Tibial nerve (tissue), 4 donors: ENCODE results near the gene ZNF385C. TPM values are rescaled to one million over a fixed set of nuclear protein-coding genes. Genes with fewer than 3 reads are reported as not detected.

Experiments
- DNase-seq, 2 donors: peaks; one replicate each; pipeline ENCODE4 v3.0.0-alpha.2; 2019; ENCODE audit warnings: low spot score in 2 of 2
- H3K27ac ChIP-seq, 4 donors: fragments of 200-600 bp; sonication (generic) in 3 of 4; one replicate each; pipeline ENCODE4 v1.5.1; 2017 to 2019; ENCODE audit warnings: mild to moderate bottlenecking in 1 of 4
- H3K27me3 ChIP-seq, 2 donors: fragments of 200-600 bp; sonication (generic) in 1 of 2; one replicate each; pipeline versions ENCODE4 v1.5.1 to v1.6.0; 2017 to 2019
- H3K36me3 ChIP-seq, 3 donors: fragments of 200-600 bp; sonication (generic); one replicate each; pipeline ENCODE4 v1.5.1; 2018 to 2019
- H3K4me1 ChIP-seq, 4 donors: fragments of 200-600 bp; sonication (generic) in 3 of 4; one replicate each; pipeline ENCODE4 v1.5.1; 2017 to 2019
- H3K4me3 ChIP-seq, 4 donors: fragments of 200-600 bp; sonication (generic) in 3 of 4; one replicate each; pipeline ENCODE4 v1.5.1; 2017 to 2019; ENCODE audit warnings: mild to moderate bottlenecking in 1 of 4, moderate library complexity in 1 of 4
- H3K9me3 ChIP-seq, 4 donors: fragments of 200-600 bp; sonication (generic) in 3 of 4; one replicate each; pipeline ENCODE4 v1.5.1; 2017 to 2019
- EP300 ChIP-seq, 2 donors: sonication (generic); formaldehyde crosslinking; IDR thresholded peaks; one replicate each; pipeline ENCODE4 v1.6.1; 2017; ENCODE audit warnings: antibody characterized with exemption in 2 of 2, mild to moderate bottlenecking in 1 of 2
- POLR2A ChIP-seq, 2 donors: fragments of 450-650 bp; IDR thresholded peaks; one replicate each; pipeline ENCODE4 v1.6.1; 2017; ENCODE audit warnings: antibody characterized with exemption in 2 of 2, mild to moderate bottlenecking in 2 of 2, moderate library complexity in 2 of 2
- WGBS, 2 donors: methylation state at CpG; one replicate each; pipeline ENCODE4 v1.1.5; 2018; 5-methylcytosine and 5-hydroxymethylcytosine counted together
- total RNA-seq, 4 donors: library from RNA; depleted of rRNA; stranded (reverse); fragments of >200 nt; gene quantifications; one replicate each; pipeline ENCODE4 v1.1.0, GENCODE V29; 2016
- TF ChIP-seq, protein P1 (sequence below), 5 experiments: fragments of 200-600 bp in 3 of 5; fragments of 450-650 bp in 2 of 5; sonication (generic) in 3 of 5; IDR thresholded peaks; one replicate each; pipeline ENCODE4 v1.5.1; 2016 to 2019; ENCODE audit warnings: antibody characterized with exemption in 5 of 5, mild to moderate bottlenecking in 3 of 5, moderate library complexity in 2 of 5

ZNF385C gene
- total RNA-seq, 4 donors from 2014 or later: 0.20 to 1.5 TPM; not detected in 2

DNA sequence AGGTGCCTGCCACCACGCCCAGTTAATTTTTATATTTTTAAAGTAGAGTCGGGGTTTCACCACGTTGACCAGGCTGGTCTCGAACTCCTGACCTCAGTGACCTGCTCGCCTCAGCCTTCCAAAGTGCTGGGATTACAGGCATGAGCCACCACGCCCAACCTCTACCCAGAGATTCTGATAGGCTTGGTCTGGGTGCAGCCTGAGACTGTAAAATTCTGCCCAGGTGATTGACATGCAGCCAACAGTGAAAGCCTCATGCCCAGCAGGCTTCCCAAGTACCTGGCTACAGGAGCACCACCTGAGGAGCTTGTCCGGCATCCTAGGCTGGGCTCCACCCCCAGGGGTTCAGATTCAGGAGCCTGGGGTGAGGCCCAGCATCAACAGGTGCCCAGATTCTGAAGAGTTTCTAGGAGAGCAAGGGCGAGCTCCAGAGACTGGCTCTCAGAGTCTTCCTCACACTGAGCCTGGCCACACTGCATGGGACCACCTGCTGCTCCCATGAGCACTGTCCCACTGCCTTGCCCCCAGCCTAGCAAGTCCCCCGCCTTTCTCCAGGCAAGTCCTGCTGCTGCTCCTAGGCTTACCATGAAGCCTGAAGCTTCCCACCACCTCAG lies 16.6 kb downstream of the ZNF385C start:
- Histone ChIP-seq H3K36me3 (no peaks in the 10 kb centered on the region), H3K4me1 (no peaks in the 10 kb centered on the region), H3K9me3 (no peaks in the 10 kb centered on the region), H3K4me3 (no peak overlapping the region), H3K27ac (no peak overlapping the region), H3K27me3 (no peaks in the 10 kb centered on the region)
- DNase-seq: no peak
- TF ChIP-seq EP300 (IDR thresholded peaks at IDR 0.05) (no peak), POLR2A (IDR thresholded peaks at IDR 0.05) (no peak)
- TF ChIP-seq, protein P1, sequence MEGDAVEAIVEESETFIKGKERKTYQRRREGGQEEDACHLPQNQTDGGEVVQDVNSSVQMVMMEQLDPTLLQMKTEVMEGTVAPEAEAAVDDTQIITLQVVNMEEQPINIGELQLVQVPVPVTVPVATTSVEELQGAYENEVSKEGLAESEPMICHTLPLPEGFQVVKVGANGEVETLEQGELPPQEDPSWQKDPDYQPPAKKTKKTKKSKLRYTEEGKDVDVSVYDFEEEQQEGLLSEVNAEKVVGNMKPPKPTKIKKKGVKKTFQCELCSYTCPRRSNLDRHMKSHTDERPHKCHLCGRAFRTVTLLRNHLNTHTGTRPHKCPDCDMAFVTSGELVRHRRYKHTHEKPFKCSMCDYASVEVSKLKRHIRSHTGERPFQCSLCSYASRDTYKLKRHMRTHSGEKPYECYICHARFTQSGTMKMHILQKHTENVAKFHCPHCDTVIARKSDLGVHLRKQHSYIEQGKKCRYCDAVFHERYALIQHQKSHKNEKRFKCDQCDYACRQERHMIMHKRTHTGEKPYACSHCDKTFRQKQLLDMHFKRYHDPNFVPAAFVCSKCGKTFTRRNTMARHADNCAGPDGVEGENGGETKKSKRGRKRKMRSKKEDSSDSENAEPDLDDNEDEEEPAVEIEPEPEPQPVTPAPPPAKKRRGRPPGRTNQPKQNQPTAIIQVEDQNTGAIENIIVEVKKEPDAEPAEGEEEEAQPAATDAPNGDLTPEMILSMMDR (IDR thresholded peaks at IDR 0.05): no peak
- 81 to 89% methylated on average over 7 to 9 of the region's 9 CpGs for WGBS, 2 donors

DNA sequence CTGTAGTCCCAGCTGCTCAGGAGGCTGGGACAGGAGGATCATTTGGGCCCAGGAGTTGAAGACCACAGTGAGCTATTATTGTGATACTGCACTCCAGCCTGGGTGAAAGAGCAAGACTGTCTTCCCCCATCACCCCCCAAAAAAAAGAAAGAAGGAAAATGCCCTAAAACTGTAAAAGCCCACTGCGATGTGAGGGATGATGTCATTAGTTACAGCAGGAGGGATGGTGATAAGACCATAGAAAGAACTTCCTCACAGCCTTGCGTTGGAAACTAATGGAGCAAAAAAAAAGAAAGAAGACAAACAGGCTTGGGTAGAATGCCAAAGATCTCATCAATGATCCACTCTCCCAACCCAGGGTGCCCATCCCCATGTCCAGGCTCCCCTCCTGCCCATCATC lies 18.7 kb downstream of the ZNF385C start:
- no peaks in the 10 kb centered on the region for H3K9me3 ChIP-seq
- no peaks in the 10 kb centered on the region for H3K4me1 ChIP-seq
- no peak overlapping the region for H3K27ac ChIP-seq
- 70 to 91% methylated on average over 2 of the region's 2 CpGs for WGBS, 2 donors
- TF ChIP-seq EP300 (IDR thresholded peaks at IDR 0.05): no peak
- H3K27me3 ChIP-seq: no peaks in the 10 kb centered on the region
- no peaks in the 10 kb centered on the region for H3K36me3 ChIP-seq
- DNase-seq: no peak
- H3K4me3 ChIP-seq: no peak overlapping the region

DNA sequence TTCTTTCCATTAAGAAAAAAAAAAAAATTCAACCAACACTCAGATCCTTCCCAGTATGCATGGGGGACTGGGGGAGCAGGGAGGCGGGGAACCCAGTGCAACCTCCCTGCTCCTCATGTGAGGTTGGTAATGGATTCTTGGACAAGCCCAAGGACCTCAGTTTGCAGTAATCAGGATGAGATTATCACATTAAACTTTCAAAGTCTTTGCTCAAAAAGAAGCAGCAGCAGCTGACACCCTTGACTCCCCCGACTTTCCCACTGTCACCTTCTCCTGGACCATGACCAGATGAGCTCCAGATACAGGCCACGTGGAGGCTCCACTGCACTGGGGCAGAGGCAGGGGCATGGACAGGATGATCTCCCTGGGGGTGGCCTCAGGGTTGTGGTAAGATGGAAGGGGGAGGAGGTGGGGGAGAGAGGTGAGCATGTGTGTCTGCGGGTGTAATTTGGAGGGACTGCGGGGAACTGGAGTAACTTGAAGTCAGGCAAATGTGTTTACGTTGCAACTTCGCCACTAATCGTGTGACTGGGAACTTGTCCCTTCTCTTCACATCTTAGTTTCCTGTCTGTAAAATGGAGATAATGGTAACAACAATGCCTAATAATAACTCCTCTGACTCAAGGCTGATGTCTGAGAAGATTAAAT lies 19.8 kb downstream of the ZNF385C start:
- no peak overlapping the region for H3K4me3 ChIP-seq
- DNase-seq: no peak
- 67 to 70% methylated on average over 8 of the region's 8 CpGs for WGBS, 2 donors

DNA sequence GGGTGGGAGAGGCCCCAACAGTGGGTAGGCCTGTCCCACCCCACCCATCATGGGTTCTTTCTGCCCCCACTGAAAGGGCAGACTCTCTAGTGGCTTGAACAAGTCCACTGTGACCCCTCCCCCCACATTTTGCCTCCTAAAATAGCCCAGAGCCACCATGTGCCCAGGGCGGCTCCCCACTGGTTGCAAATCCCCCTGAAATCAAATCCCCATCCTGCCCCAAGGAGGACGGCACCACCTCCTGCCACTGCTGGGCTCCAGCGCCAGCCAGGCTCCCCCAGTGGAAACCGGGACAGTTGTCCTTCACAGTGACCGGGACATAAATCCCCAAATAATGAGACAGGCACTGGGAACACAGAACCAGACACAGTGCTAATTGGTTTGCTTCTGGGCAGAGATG lies 20.5 kb downstream of the ZNF385C start:
- 75 to 87% methylated on average over 5 of the region's 5 CpGs for WGBS, 2 donors
- H3K4me1 ChIP-seq: peaks cover 0 to 2% (median under 1%) of the 10 kb centered on the region in 4 donors
- no peaks in the 10 kb centered on the region for H3K9me3 ChIP-seq
- peaks cover 0 to 12% of the 10 kb centered on the region in 2 donors for H3K27me3 ChIP-seq
- TF ChIP-seq POLR2A (IDR thresholded peaks at IDR 0.05) (no peak), EP300 (IDR thresholded peaks at IDR 0.05) (no peak)
- TF ChIP-seq, protein P1 (IDR thresholded peaks at IDR 0.05): no peak
- no peak overlapping the region for H3K4me3 ChIP-seq
- no peaks in the 10 kb centered on the region for H3K36me3 ChIP-seq
- DNase-seq: no peak
- H3K27ac ChIP-seq: no peak overlapping the region

More for the DNA sequence above, 19.8 kb downstream of the ZNF385C start:
- TF ChIP-seq, protein P1 (IDR thresholded peaks at IDR 0.05): no peak
- TF ChIP-seq EP300 (IDR thresholded peaks at IDR 0.05) (no peak), POLR2A (IDR thresholded peaks at IDR 0.05) (no peak)
- H3K27ac ChIP-seq: no peak overlapping the region
- H3K9me3 ChIP-seq: no peaks in the 10 kb centered on the region
- no peaks in the 10 kb centered on the region for H3K36me3 ChIP-seq
- H3K4me1 ChIP-seq: no peaks in the 10 kb centered on the region
- H3K27me3 ChIP-seq: peaks cover 0 to 5% of the 10 kb centered on the region in 2 donors

DNA sequence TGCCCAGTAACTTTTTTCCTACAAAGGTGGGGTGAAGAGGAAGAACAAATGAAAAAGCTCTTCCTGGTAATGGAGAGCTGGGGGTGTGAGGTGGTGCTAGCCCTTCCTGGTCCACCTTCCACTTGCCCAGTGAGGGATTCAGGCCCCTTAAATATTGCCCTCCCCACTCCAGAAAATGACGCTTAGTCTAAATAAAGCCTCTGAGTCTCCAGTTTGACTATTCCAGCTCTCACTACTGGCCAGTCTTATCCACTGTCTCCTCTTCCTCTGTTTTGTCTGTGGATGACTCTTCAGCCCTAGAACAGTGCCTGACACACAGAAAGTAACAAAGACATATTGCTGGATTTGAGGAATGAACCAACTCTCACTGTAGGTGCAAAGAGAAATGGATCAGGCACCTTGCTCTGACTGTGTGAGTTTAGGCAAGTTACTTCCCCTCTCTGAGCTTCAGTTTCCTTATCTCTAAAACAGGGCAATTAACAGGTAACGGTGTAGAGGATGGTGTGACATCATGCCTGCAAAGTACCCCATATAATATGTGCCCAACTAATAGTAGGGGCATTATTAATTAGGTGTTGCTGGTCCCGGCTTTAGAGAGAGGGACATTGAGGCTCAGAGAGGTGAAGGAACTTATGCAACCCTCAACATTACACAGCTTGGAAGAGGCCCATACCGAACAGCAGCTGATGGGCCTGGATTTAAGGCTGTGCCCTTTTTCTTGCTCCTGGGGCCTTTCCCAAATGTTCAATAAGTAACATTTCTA lies 21.3 kb downstream of the ZNF385C start:
- Histone ChIP-seq H3K27me3 (peaks cover 0 to 20% of the 10 kb centered on the region in 2 donors), H3K4me3 (no peak overlapping the region), H3K9me3 (no peaks in the 10 kb centered on the region), H3K27ac (no peak overlapping the region), H3K4me1 (peaks cover 0 to 9% (median 4%) of the 10 kb centered on the region in 4 donors), H3K36me3 (no peaks in the 10 kb centered on the region)
- WGBS, 2 donors: 82 to 83% methylated on average over 4 of the region's 4 CpGs
- no peak for TF ChIP-seq EP300 (IDR thresholded peaks at IDR 0.05)
- no peak for DNase-seq

DNA sequence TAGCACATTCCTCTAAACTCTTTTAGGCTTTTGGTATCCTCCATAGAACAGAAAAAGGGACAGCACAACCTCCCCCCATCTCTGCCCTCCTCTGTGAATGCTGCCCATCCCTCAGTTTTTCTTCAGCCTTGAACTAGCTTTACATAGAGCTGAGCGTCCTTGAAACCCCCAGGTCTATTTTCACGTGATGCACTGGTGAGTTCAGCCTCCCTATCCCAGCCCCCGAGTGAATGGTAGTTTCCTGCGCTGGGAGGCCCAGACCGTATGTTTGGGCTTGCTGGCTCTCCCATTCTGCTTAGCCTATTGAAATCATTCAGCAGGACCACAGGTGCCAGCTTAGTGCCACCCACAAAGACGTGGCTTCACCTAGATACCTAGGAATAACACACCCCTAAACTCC lies 22.5 kb downstream of the ZNF385C start:
- 75 to 81% methylated on average over 6 of the region's 6 CpGs for WGBS, 2 donors
- H3K27ac ChIP-seq: no peak overlapping the region
- TF ChIP-seq EP300 (IDR thresholded peaks at IDR 0.05) (no peak), POLR2A (IDR thresholded peaks at IDR 0.05) (no peak)
- TF ChIP-seq, protein P1 (IDR thresholded peaks at IDR 0.05): no peak

More for the DNA sequence above, 22.5 kb downstream of the ZNF385C start:
- H3K36me3 ChIP-seq: no peaks in the 10 kb centered on the region
- no peaks in the 10 kb centered on the region for H3K9me3 ChIP-seq
- peaks cover 0 to 13% (median 5%) of the 10 kb centered on the region in 4 donors for H3K4me1 ChIP-seq
- no peak for DNase-seq
- peaks cover 0 to 32% of the 10 kb centered on the region in 2 donors for H3K27me3 ChIP-seq
- no peak overlapping the region for H3K4me3 ChIP-seq
